ENCODE results near the gene MTHFD1.

MTHFD1 gene

GRCh38 chr14:64502456-64502855, 114.3 kb downstream of the MTHFD1 start:
- Histone ChIP-seq H3K36me3 (replicated peaks) (peaks cover 6% of the 10 kb centered on the region; the same call in 1 of the 2 replicates), H3K9me3 (no peaks in the 10 kb centered on the region), H3K4me3 (peak overlapping the region; percentile 66), H3K4me1 (peaks cover 30% of the 10 kb centered on the region), H3K27me3 (ENCODE audit: low read depth) (no peaks in the 10 kb centered on the region)
- no peak for DNase-seq (ENCODE audit: low spot score in 2 of 2)
- in situ Hi-C loops (cut with MboI; ENCODE audit: low sequenced_read_pairs) = no loop called here

- H3K4me1 ChIP-seq = peaks cover 30% of the 10 kb centered on the region
- DNase-seq (ENCODE audit: low spot score in 2 of 2) = peak; percentile 25 to 43
- in situ Hi-C loops (cut with MboI; ENCODE audit: low sequenced_read_pairs) = no loop called here
Observed at GRCh38 chr14:64502887-64503433, 114.8 kb downstream of the MTHFD1 start.

DNA sequence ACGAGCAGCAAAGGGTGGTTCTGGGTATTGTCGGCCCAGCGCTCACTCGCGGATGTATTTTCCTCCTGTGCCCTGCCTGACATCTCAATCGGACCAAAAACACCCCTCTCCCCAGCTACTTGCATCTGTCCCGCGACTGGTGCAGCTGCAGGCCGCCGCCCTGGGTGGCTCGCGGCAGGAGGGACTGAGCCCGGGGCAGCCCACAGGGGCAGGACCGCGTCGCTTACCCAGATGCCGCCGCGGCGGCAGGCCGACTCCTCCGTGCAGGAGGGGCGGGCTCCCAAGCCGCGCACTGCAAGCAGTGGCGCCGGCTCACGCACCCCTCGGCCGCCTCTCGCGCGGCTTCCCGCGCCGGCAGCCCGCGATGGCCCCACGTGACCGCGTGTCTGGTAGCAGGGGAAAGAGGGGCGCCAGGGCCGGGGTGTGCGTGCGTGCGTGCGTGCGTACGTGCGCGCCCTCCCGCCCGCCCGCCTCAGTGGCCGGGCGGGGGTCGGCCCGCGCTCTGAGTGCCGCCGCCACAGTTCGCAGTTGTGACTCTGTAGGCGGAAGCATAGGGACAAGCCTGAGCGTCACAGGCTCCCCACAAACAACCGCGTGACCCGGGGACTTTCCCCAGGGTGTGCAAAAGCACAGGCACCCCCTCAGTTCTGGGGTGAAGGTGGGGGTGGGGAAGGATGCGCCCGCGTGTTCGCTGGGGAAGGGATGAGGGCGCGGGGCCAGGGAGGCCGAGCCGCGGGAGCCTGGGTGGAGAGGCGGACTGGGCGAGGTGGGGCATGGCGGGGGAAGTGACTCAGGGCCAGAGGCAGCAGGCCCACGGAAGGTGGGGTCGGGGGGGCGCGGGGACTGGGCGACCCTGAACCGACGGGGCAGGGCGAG, 115.5 kb downstream of the MTHFD1 start, which contains the start of gene ZBTB25:
Gene ZBTB25 (minus strand): TSS at position 405 of the 876 bp plus-strand sequence. CDS start 13,305 bp downstream, outside the sequence.
- DNase-seq (ENCODE audit: low spot score in 2 of 2) = peak; percentile 85 to 94
- Histone ChIP-seq H3K4me3 (peak within 1 kb of the TSS; percentile 66), H3K4me1 (peaks cover 30% of the 10 kb centered on the region), H3K36me3 (replicated peaks) (peaks cover 3% of the 10 kb centered on the region; the same call in 1 of the 2 replicates), H3K9me3 (no peaks in the 10 kb centered on the region), H3K27me3 (ENCODE audit: low read depth) (no peaks in the 10 kb centered on the region)
- in situ Hi-C loops (cut with MboI; ENCODE audit: low sequenced_read_pairs) = no loop called here

More at GRCh38 chr14:64502887-64503433, 114.8 kb downstream of the MTHFD1 start:
- no peaks in the 10 kb centered on the region for H3K27me3 ChIP-seq (ENCODE audit: low read depth)
- peaks cover 3% of the 10 kb centered on the region; the same call in 1 of the 2 replicates for H3K36me3 ChIP-seq (replicated peaks)
- H3K9me3 ChIP-seq = no peaks in the 10 kb centered on the region
- H3K4me3 ChIP-seq = peak overlapping the region; percentile 66

DNA sequence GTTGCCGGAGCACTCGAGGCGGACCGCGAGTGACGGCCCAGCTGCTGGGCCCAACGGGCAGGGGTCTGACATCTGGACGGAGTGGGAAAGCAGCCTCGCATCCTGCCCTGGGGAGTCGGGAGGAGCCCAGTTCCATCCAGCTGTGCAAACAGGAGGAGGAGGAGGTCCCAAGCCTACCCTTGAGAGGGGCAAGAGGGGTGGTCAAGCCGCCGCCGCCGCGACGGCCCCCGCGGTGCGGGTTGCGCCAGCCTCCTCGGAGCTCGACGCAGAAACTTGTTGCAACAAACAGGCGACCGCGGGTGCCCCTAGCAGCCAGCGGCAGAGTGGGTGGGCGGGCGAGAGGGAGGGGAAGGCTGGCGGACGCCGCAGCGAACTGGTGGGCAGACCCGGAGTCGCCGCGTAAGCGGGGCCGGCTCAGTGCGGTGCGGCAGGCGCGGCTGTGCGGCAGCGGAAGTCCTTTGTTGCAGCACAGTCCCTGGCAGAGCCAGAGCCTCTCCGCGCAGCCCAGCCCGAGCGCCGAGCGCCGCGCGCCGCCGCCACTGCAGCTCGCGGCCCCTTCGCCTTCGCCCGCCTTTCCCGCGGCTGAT, 116.2 kb downstream of the MTHFD1 start, which contains the start of gene ZBTB1:
Gene ZBTB1 (plus strand): TSS at position 461 of the 587 bp plus-strand sequence. CDS start 16,735 bp downstream, outside the sequence.
- Histone ChIP-seq H3K4me1 (peaks cover 30% of the 10 kb centered on the region), H3K36me3 (replicated peaks) (peaks cover 3% of the 10 kb centered on the region; the same call in 1 of the 2 replicates)
- peak; percentile 69 to 86 for DNase-seq (ENCODE audit: low spot score in 2 of 2)

GRCh38 chr14:64504897-64505794, 117.0 kb downstream of the MTHFD1 start:
- Histone ChIP-seq H3K4me1 (peaks cover 33% of the 10 kb centered on the region), H3K27me3 (ENCODE audit: low read depth) (no peaks in the 10 kb centered on the region)
- in situ Hi-C loops (cut with MboI; ENCODE audit: low sequenced_read_pairs) = no loop called here

More for the DNA sequence above, 116.2 kb downstream of the MTHFD1 start, which contains the start of gene ZBTB1:
- H3K9me3 ChIP-seq = no peaks in the 10 kb centered on the region
- in situ Hi-C loops (cut with MboI; ENCODE audit: low sequenced_read_pairs) = no loop called here
- H3K27me3 ChIP-seq (ENCODE audit: low read depth) = no peaks in the 10 kb centered on the region
- peak within 1 kb of the TSS; percentile 66 for H3K4me3 ChIP-seq

DNA sequence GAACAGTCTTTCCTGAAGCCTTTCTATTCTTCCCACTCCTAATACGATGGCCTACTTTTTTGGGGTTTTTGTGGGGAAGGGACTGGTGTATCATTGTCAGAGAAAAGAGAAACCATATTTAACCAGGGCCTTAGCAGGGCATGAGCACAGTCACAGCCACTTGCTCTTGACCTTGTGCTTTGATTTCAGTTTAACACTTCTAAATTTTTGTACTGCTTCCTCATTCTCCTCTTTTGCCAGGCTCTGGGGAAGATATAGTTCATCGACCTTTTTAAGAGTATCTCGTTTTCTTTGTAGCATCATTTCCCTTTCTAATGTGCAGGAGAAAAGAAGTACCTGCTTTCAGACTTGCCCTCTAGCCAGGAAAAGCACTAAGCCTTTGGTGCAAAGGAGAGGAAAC, 118.6 kb downstream of the MTHFD1 start:
- H3K9me3 ChIP-seq = no peaks in the 10 kb centered on the region
- DNase-seq (ENCODE audit: low spot score in 2 of 2) = no peak
- H3K36me3 ChIP-seq (replicated peaks) = no peaks in the 10 kb centered on the region
- H3K27me3 ChIP-seq (ENCODE audit: low read depth) = no peaks in the 10 kb centered on the region
- in situ Hi-C loops (cut with MboI; ENCODE audit: low sequenced_read_pairs) = no loop called here
- no peak overlapping the region for H3K4me3 ChIP-seq
- H3K4me1 ChIP-seq = peaks cover 33% of the 10 kb centered on the region

More at GRCh38 chr14:64504897-64505794, 117.0 kb downstream of the MTHFD1 start:
- peak; percentile 91 to 93 for DNase-seq (ENCODE audit: low spot score in 2 of 2)
- peak overlapping the region; percentile 66 for H3K4me3 ChIP-seq
- no peaks in the 10 kb centered on the region for H3K9me3 ChIP-seq
- no peaks in the 10 kb centered on the region for H3K36me3 ChIP-seq (replicated peaks)

DNA sequence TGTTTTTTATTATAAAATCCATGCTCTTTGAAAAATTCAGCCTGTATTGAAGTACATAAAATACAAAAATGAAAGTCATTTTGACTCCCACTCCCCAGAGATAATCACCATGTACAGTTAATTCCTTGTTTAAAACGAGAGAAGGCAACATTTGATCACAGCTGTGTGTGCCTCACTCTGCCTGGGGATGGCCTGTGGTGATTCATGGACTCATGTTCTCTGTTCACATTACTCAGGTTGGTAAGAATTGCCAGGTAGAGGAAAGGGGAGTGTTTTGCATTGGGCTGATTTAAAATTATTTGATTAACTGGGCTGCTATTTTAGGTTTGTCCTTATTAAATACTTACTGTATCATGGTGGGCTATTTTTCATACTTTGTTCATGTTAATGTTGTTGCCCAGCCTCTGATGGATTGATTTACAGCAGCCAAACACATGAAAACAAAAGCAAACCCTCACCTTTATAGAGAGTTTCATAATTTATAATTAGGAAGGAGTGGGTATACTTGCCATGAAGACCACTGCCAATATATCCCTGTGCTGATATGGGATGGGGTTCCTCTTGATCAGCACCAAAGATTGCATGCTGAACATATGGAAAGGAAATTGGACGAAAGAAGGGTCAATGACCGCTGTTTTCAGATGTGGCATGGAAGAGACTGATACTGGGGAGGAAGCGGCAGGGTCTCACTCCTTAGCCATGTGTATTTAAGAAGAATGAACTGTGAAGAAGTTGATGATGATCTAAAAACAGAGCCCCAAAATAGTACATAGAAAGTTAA, 119.4 kb downstream of the MTHFD1 start:
- DNase-seq (ENCODE audit: low spot score in 2 of 2) = no peak
- Histone ChIP-seq H3K4me3 (no peak overlapping the region), H3K9me3 (no peaks in the 10 kb centered on the region), H3K36me3 (replicated peaks) (no peaks in the 10 kb centered on the region), H3K4me1 (peaks cover 24% of the 10 kb centered on the region), H3K27me3 (ENCODE audit: low read depth) (no peaks in the 10 kb centered on the region)
- in situ Hi-C loops (cut with MboI; ENCODE audit: low sequenced_read_pairs) = no loop called here

- Histone ChIP-seq H3K9me3 (no peaks in the 10 kb centered on the region), H3K4me3 (no peak overlapping the region), H3K27me3 (ENCODE audit: low read depth) (no peaks in the 10 kb centered on the region), H3K36me3 (replicated peaks) (no peaks in the 10 kb centered on the region), H3K4me1 (peaks cover 24% of the 10 kb centered on the region)
- in situ Hi-C loops (cut with MboI; ENCODE audit: low sequenced_read_pairs) = no loop called here
- no peak for DNase-seq (ENCODE audit: low spot score in 2 of 2)
Observed at GRCh38 chr14:64508215-64508776, 120.1 kb downstream of the MTHFD1 start.

- DNase-seq (ENCODE audit: low spot score in 2 of 2) = no peak
- Histone ChIP-seq H3K4me3 (no peak overlapping the region), H3K4me1 (peaks cover 24% of the 10 kb centered on the region), H3K27me3 (ENCODE audit: low read depth) (no peaks in the 10 kb centered on the region), H3K9me3 (no peaks in the 10 kb centered on the region), H3K36me3 (replicated peaks) (no peaks in the 10 kb centered on the region)
- in situ Hi-C loops (cut with MboI; ENCODE audit: low sequenced_read_pairs) = no loop called here
Observed at GRCh38 chr14:64509036-64509435, 120.9 kb downstream of the MTHFD1 start.

Data from HAP-1 (cell line).